GM12892 (cell line): Measurements from ENCODE around the gene VWA2.

Experiments used
- POLR2A ChIP-seq: IDR thresholded peaks from 2 replicates; pipeline ENCODE4 v1.6.1; 2011; ENCODE audit warnings: low read depth, low read length, control low read depth
- POLR2AphosphoS5 ChIP-seq: IDR thresholded peaks from 2 replicates; pipeline ENCODE4 v1.6.1; 2011; ENCODE audit warnings: low read depth, low read length, control low read depth

- TF ChIP-seq POLR2A (no peak), POLR2AphosphoS5 (no peak)
These were observed 63.1 kb downstream of the VWA2 start for GRCh38 chr10:114301951-114302710.
